HL-60 (cell line): Measurements from ENCODE around the gene BGLAP.

Experiments used
- DNase-seq, 2 experiments: peaks; one replicate each; pipeline ENCODE4 v3.0.0-alpha.2; 2010 to 2020; ENCODE audit warnings: low read depth in 1 of 2, low spot score in 1 of 2
- H3K27ac ChIP-seq: fragments of 250-450 bp; sonication (Bioruptor Pico); replicated peaks from 2 replicates; pipeline ENCODE4 v1.5.1; 2020; ENCODE audit warnings: mild to moderate bottlenecking, moderate library complexity
- H3K27me3 ChIP-seq: fragments of 250-450 bp; sonication (Bioruptor Pico); 2 replicates; pipeline ENCODE4 v1.5.1; 2021; ENCODE audit warnings: mild to moderate bottlenecking, moderate library complexity; ENCODE audit not compliant: insufficient read depth, poor library complexity, severe bottlenecking
- H3K4me3 ChIP-seq: replicated peaks from 2 replicates; pipeline ENCODE4 v1.5.1; 2011; ENCODE audit warnings: mild to moderate bottlenecking, control low read depth, low read length; ENCODE audit not compliant: insufficient read depth
- CTCF ChIP-seq: IDR thresholded peaks from one replicate; pipeline ENCODE4 v1.5.1; 2011; ENCODE audit warnings: low read length, control low read depth, inconsistent platforms; ENCODE audit not compliant: insufficient read depth
- GABPA ChIP-seq: IDR thresholded peaks from 2 replicates; pipeline ENCODE4 v1.6.1; 2012; ENCODE audit warnings: low read depth
- POLR2AphosphoS5 ChIP-seq: IDR thresholded peaks from 2 replicates; pipeline ENCODE4 v1.6.1; 2012; ENCODE audit warnings: low read depth
- REST ChIP-seq: IDR thresholded peaks from 2 replicates; pipeline ENCODE4 v1.6.1; 2012; ENCODE audit warnings: low read depth; ENCODE audit not compliant: insufficient replicate concordance
- SPI1 ChIP-seq: IDR thresholded peaks from 2 replicates; pipeline ENCODE4 v1.6.1; 2012; ENCODE audit warnings: low read depth, mild to moderate bottlenecking, borderline replicate concordance

The BGLAP gene

GRCh38 chr1:156268336-156268735 is 26.4 kb downstream of the BGLAP start:
- no peaks in the 10 kb centered on the region for H3K27me3 ChIP-seq
- TF ChIP-seq CTCF (no peak), SPI1 (no peak), GABPA (no peak), REST (no peak), POLR2AphosphoS5 (no peak)
- no peak for DNase-seq
- no peak overlapping the region for H3K4me3 ChIP-seq
- H3K27ac ChIP-seq: no peak overlapping the region

GRCh38 chr1:156270314-156270713 is 28.3 kb downstream of the BGLAP start:
- Histone ChIP-seq H3K27me3 (no peaks in the 10 kb centered on the region), H3K4me3 (no peak overlapping the region), H3K27ac (no peak overlapping the region)
- TF ChIP-seq GABPA (no peak), POLR2AphosphoS5 (no peak), CTCF (no peak)
- no peak for DNase-seq

- no peaks in the 10 kb centered on the region for H3K27me3 ChIP-seq
- no peak overlapping the region for H3K4me3 ChIP-seq
- peak; percentile 18 to 34 for DNase-seq
- H3K27ac ChIP-seq: peak overlapping the region; percentile 53
- no peak for TF ChIP-seq POLR2AphosphoS5
- no peak for TF ChIP-seq GABPA
- no peak for TF ChIP-seq SPI1
- TF ChIP-seq CTCF: no peak
- no peak for TF ChIP-seq REST
These were observed 34.5 kb downstream of the BGLAP start for GRCh38 chr1:156276532-156276931.

GRCh38 chr1:156276966-156277381 is 35.0 kb downstream of the BGLAP start:
- TF ChIP-seq POLR2AphosphoS5 (0 out of 2 replicates have a peak, but pooled peaks have one; percentile 32), GABPA (no peak), REST (no peak)
- Histone ChIP-seq H3K27ac (peak overlapping the region; percentile 53), H3K4me3 (no peak overlapping the region), H3K27me3 (no peaks in the 10 kb centered on the region)
- peak; percentile 74 to 82 for DNase-seq
